Activated CD4-positive, alpha-beta T cell treated with anti-CD3 and anti-CD28 coated beads, Interleukin-2, amount 10 ng/mL, durations not matched to agents 24 days and 14 days (primary cell): ENCODE results near the gene GMDS. TPM values are rescaled to one million over a fixed set of nuclear protein-coding genes. Genes with fewer than 3 reads are reported as not detected.

Experiments
- DNase-seq: peaks from one replicate; pipeline ENCODE4 v3.0.0; 2022
- H3K27ac Mint-ChIP-seq: one replicate; pipeline ENCODE4 v1.8.0; 2022; ENCODE audit warnings: mild to moderate bottlenecking, mixed read lengths
- H3K27me3 Mint-ChIP-seq: one replicate; pipeline ENCODE4 v1.8.0; 2022; ENCODE audit warnings: mixed read lengths
- H3K36me3 Mint-ChIP-seq: one replicate; pipeline ENCODE4 v1.8.0; 2022; ENCODE audit warnings: low read depth, mild to moderate bottlenecking, mixed read lengths
- H3K4me1 Mint-ChIP-seq: one replicate; pipeline ENCODE4 v1.8.0; 2021; ENCODE audit warnings: mixed read lengths
- H3K4me3 Mint-ChIP-seq: one replicate; pipeline ENCODE4 v1.8.0; 2022; ENCODE audit warnings: mild to moderate bottlenecking, moderate library complexity, mixed read lengths
- H3K9me3 Mint-ChIP-seq: one replicate; pipeline ENCODE4 v1.8.0; 2021; ENCODE audit warnings: mixed read lengths
- intact Hi-C: fragments of 100-400 bp; cut with micrococcal nuclease; formaldehyde crosslinking; loops from one replicate; pipeline ENCODE4 v1.15.1; 2023
- total RNA-seq: library from RNA; stranded (reverse); gene quantifications from 2 replicates; pipeline ENCODE4 v1.2.3, GENCODE V29; 2022

The GMDS gene
- total RNA-seq, 1 donor from 2014 or later: 47.4 TPM

DNA sequence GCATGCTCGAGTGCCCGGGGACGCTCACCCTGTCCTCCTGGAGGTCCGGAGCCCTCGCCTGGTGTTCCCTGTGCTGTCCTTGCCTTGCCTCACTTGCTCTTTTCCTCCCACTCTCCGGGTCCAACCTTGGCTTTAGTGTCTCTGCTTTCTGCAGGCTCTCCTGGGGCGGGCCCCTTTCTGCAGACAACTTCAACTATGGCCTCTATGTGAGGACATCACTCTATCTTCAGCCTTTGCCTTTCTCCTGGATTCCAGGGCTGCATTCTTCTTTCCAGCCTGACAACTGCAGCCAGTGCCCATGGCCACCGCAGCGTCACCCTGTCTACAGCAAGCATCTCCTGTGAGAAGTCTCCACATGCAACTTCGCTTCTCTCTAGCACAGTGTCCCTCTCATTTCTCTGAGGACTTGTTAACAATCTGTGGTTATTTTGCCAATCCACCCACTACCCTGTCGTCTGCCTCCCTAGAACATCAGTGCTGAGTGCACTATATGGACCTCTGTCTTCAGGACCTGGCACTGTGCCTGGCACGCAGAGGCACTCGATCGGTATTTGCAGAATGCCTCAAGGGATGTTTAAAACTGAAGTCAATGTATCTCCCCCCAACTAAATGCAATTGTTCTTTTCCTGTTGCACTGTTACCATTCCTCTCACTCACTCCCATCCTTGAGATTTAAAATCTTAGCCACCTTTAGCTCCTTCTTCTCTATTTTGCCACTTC, 599.8 kb downstream of the GMDS start:
- H3K9me3 Mint-ChIP-seq: no peaks in the 10 kb centered on the region
- DNase-seq: no peak
- no peak overlapping the region for H3K4me3 Mint-ChIP-seq
- no peaks in the 10 kb centered on the region for H3K27me3 Mint-ChIP-seq
- intact Hi-C loops: no loop called here
- H3K4me1 Mint-ChIP-seq: no peaks in the 10 kb centered on the region
- H3K27ac Mint-ChIP-seq: no peak overlapping the region
- H3K36me3 Mint-ChIP-seq: no peaks in the 10 kb centered on the region

DNA sequence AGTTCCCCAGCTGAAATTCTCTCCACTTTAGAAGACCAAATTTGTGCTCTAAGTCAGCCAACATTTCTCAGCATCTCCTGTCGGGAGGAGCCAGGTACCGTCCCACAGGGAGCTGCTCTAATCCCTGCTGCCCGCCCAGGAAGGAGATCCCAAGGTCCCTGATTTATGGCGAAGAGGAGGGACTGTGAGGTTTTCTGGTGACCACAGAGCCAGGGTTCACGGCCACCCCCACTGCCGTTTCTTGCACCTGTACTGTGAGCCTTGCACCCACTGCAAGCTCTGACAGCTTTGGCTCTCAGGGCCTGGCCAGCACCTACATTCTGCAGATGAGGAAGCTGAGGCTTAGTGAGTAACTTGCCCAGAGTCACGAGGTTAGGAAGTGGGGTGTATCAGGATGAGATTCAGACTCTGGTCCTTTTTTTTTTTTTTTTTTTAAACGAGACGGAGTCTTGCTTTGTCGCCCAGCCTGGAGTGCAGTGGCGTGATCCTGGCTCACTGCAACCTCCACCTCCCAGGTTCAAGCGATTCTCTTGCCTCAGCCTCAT, 600.8 kb downstream of the GMDS start:
- H3K4me1 Mint-ChIP-seq: no peaks in the 10 kb centered on the region
- H3K4me3 Mint-ChIP-seq: no peak overlapping the region
- no peaks in the 10 kb centered on the region for H3K36me3 Mint-ChIP-seq
- no peaks in the 10 kb centered on the region for H3K9me3 Mint-ChIP-seq
- H3K27ac Mint-ChIP-seq: no peak overlapping the region
- no peaks in the 10 kb centered on the region for H3K27me3 Mint-ChIP-seq
- intact Hi-C loops: no loop called here
- DNase-seq: no peak

GRCh38 chr6:1643830-1644445, 601.5 kb downstream of the GMDS start:
- no peak overlapping the region for H3K4me3 Mint-ChIP-seq
- no peaks in the 10 kb centered on the region for H3K4me1 Mint-ChIP-seq
- no peak for DNase-seq
- H3K9me3 Mint-ChIP-seq: no peaks in the 10 kb centered on the region
- intact Hi-C loops: no loop called here
- no peak overlapping the region for H3K27ac Mint-ChIP-seq
- no peaks in the 10 kb centered on the region for H3K36me3 Mint-ChIP-seq
- H3K27me3 Mint-ChIP-seq: no peaks in the 10 kb centered on the region

DNA sequence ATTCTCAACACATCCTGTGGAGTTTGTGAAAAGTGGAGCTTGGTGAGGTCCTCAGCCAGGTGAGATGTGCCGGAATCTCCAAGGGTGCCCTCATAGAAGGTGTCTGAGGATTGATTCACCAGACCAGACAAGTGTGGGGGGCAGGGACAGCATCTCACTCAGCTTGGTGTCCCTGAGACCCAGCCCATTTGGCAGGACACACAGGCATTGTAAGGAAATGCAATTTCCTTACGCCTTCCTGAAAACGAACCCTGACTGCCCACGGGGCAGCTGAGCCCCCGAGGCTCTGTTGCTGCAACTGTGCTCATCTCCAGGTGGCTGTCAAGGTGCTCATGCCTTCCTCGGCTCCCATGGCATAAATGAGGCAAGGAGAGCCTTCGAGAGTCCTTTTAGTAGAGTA, 602.3 kb downstream of the GMDS start:
- Mint-ChIP-seq H3K4me3 (no peak overlapping the region), H3K4me1 (no peaks in the 10 kb centered on the region), H3K27ac (no peak overlapping the region), H3K27me3 (no peaks in the 10 kb centered on the region), H3K36me3 (no peaks in the 10 kb centered on the region), H3K9me3 (no peaks in the 10 kb centered on the region)
- intact Hi-C loops: no loop called here
- no peak for DNase-seq

- Mint-ChIP-seq H3K4me3 (no peak overlapping the region), H3K36me3 (no peaks in the 10 kb centered on the region), H3K4me1 (no peaks in the 10 kb centered on the region), H3K27me3 (no peaks in the 10 kb centered on the region), H3K27ac (no peak overlapping the region), H3K9me3 (no peaks in the 10 kb centered on the region)
- DNase-seq: no peak
- intact Hi-C loops: no loop called here
Measured at GRCh38 chr6:1641343-1641885, 604.0 kb downstream of the GMDS start.

DNA sequence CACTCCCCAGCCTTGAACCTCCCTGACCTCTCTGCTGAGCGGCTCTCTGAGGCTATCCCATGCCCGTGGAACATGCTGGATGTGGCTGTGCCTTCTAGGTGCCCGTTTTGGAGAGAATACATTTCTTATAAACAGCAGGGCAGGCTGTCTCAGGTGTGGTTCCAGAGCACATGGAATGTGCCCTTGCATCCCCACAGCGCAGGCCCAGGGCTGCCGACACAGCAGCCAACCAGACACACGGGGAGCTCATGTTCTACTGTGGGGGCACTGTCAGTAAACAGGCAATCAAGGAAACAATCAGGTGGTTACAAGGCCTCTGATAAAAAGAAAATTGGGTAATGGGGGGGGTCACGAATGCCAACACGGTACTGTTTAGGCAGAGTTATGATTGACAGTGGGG, 604.9 kb downstream of the GMDS start:
- no peak overlapping the region for H3K27ac Mint-ChIP-seq
- no peaks in the 10 kb centered on the region for H3K4me1 Mint-ChIP-seq

DNA sequence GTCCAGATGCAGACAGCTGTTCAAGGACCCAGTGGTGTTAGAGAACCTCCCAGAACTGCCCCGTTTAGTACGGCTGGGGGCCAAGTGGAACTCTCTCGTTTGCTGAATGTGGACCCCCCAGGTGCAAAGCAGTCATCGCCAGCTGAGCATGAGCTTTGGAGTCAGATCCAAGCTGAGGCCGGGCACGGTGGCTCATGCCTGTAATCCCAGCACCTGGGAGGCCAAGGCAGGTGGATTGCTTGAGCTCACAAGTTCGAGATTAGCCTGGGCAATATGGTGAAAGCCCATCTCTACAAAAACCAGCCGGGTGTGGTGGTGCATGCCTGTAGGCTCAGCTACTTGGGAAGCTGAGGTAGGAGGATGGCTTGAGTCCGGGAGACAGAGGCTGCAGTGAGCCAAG, 606.0 kb downstream of the GMDS start:
- no peak overlapping the region for H3K27ac Mint-ChIP-seq
- no peaks in the 10 kb centered on the region for H3K4me1 Mint-ChIP-seq
- intact Hi-C loops: no loop called here
- no peaks in the 10 kb centered on the region for H3K27me3 Mint-ChIP-seq
- no peak for DNase-seq
- no peaks in the 10 kb centered on the region for H3K36me3 Mint-ChIP-seq
- H3K4me3 Mint-ChIP-seq: no peak overlapping the region
- no peaks in the 10 kb centered on the region for H3K9me3 Mint-ChIP-seq

More for the DNA sequence above, 604.9 kb downstream of the GMDS start:
- no peak for DNase-seq
- Mint-ChIP-seq H3K27me3 (no peaks in the 10 kb centered on the region), H3K9me3 (no peaks in the 10 kb centered on the region), H3K4me3 (no peak overlapping the region), H3K36me3 (no peaks in the 10 kb centered on the region)
- intact Hi-C loops: no loop called here

GRCh38 chr6:1636971-1637871, 608.2 kb downstream of the GMDS start:
- H3K4me3 Mint-ChIP-seq: no peak overlapping the region
- no peak overlapping the region for H3K27ac Mint-ChIP-seq
- intact Hi-C loops: no loop called here
- no peak for DNase-seq
- H3K36me3 Mint-ChIP-seq: no peaks in the 10 kb centered on the region
- H3K4me1 Mint-ChIP-seq: no peaks in the 10 kb centered on the region
- H3K27me3 Mint-ChIP-seq: no peaks in the 10 kb centered on the region
- H3K9me3 Mint-ChIP-seq: no peaks in the 10 kb centered on the region

- Mint-ChIP-seq H3K4me3 (no peak overlapping the region), H3K4me1 (no peaks in the 10 kb centered on the region), H3K27ac (no peak overlapping the region), H3K9me3 (no peaks in the 10 kb centered on the region), H3K27me3 (no peaks in the 10 kb centered on the region), H3K36me3 (no peaks in the 10 kb centered on the region)
- DNase-seq: no peak
- intact Hi-C loops: no loop called here
Measured at GRCh38 chr6:1636272-1636825, 609.1 kb downstream of the GMDS start.

GRCh38 chr6:1635305-1636010, 609.9 kb downstream of the GMDS start:
- peaks cover 3% of the 10 kb centered on the region for H3K27me3 Mint-ChIP-seq
- H3K4me3 Mint-ChIP-seq: no peak overlapping the region

GRCh38 chr6:1634081-1634480, 611.3 kb downstream of the GMDS start:
- no peaks in the 10 kb centered on the region for H3K4me1 Mint-ChIP-seq
- H3K27me3 Mint-ChIP-seq: peaks cover 6% of the 10 kb centered on the region
- H3K9me3 Mint-ChIP-seq: no peaks in the 10 kb centered on the region
- H3K27ac Mint-ChIP-seq: no peak overlapping the region
- H3K4me3 Mint-ChIP-seq: no peak overlapping the region
- no peaks in the 10 kb centered on the region for H3K36me3 Mint-ChIP-seq
- intact Hi-C loops: no loop called here
- DNase-seq: no peak

More at GRCh38 chr6:1635305-1636010, 609.9 kb downstream of the GMDS start:
- no peaks in the 10 kb centered on the region for H3K36me3 Mint-ChIP-seq
- no peak for DNase-seq
- H3K9me3 Mint-ChIP-seq: no peaks in the 10 kb centered on the region
- no peak overlapping the region for H3K27ac Mint-ChIP-seq
- intact Hi-C loops: no loop called here
- H3K4me1 Mint-ChIP-seq: no peaks in the 10 kb centered on the region

DNA sequence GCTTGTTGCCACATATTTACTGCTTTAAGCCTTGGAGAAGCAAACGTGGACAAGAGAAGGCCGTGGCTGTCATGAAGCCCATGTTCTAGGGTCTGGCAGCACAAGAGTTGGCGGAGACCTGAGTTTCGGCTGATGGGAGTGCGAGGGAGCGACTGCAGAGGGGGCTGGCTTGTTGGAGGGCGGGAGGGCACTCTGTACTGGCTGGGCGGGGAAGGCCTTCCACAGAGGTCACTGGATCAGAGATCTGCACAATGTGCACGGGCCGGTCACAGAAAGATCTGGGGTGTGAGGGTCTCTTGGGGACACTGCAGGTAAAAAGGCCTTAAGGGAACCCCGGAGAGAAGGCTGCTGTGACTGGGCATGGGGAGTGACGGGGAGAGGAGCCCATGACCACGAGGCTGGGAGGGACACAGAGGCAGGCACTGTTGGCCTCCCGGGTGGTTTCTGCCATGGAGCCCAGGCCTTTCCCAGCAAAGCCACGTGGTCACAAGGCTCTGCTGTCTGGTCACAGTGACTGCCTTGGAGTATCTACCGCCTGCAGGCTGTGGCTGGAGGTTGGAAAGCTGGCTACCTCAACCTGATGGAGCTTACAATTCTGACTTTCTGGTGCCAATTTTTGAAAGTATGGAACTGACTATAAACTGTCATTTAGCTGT, 611.9 kb downstream of the GMDS start:
- DNase-seq: no peak
- no peaks in the 10 kb centered on the region for H3K4me1 Mint-ChIP-seq
- H3K9me3 Mint-ChIP-seq: no peaks in the 10 kb centered on the region
- intact Hi-C loops: no loop called here
- H3K36me3 Mint-ChIP-seq: no peaks in the 10 kb centered on the region
- no peak overlapping the region for H3K27ac Mint-ChIP-seq
- H3K4me3 Mint-ChIP-seq: no peak overlapping the region
- H3K27me3 Mint-ChIP-seq: peaks cover 11% of the 10 kb centered on the region

DNA sequence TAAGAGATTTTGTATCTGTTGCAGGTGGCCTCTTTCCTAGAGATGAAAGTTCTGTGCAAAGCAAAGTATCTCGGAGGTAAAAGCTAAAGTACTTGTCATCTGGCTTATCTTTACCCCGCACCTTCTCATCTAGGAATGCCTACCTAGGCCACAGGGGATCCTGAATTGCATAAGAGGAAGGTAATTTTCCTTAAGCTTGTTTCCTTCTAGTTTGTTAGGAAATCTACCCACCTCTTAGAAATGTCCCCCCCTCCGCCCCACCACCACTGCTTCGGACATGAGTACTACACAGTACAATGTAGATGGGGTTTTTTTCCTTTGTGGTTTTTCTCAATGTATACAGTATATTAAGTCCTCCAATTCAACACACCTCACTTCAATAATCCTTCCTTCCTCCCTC, 614.2 kb downstream of the GMDS start:
- Mint-ChIP-seq H3K36me3 (no peaks in the 10 kb centered on the region), H3K9me3 (no peaks in the 10 kb centered on the region), H3K27me3 (peaks cover 31% of the 10 kb centered on the region), H3K4me1 (no peaks in the 10 kb centered on the region), H3K4me3 (no peak overlapping the region), H3K27ac (no peak overlapping the region)
- DNase-seq: no peak
- intact Hi-C loops: no loop called here
